WTC11 (cell line): ENCODE data around the gene LGMN. TPM values are rescaled to one million over a fixed set of nuclear protein-coding genes. Genes with fewer than 3 reads are reported as not detected.

ENCODE experiments used
- ATAC-seq: fragments of 200-7000 bp; cut with Tn5 transposase; 2 replicates; pipeline ENCODE4 v1.10.0; 2021; ENCODE audit warnings: mild to moderate bottlenecking, moderate library complexity
- CTCF ChIA-PET: fragments of 300-600 bp; sonication (Branson Sonifier 250); formaldehyde crosslinking; loops from one replicate; lab custom pipeline; 2021; ENCODE audit warnings: antibody characterized with exemption; lab: Charles Lee
- POLR2A ChIA-PET: fragments of 350-600 bp; sonication (Branson Sonifier 250); formaldehyde crosslinking; loops from one replicate; lab custom pipeline; 2021; ENCODE audit warnings: antibody characterized with exemption; lab: Charles Lee
- DNase-seq: peaks from one replicate; pipeline ENCODE4 v3.0.0; 2021; ENCODE audit warnings: low spot score
- H3K27ac Mint-ChIP-seq: 2 replicates; pipeline ENCODE4 v1.8.0; 2021; ENCODE audit warnings: mixed read lengths
- H3K27me3 Mint-ChIP-seq: 2 replicates; pipeline ENCODE4 v1.8.0; 2021; ENCODE audit warnings: low read depth, mild to moderate bottlenecking, moderate library complexity, mixed read lengths
- H3K36me3 Mint-ChIP-seq: 2 replicates; pipeline ENCODE4 v1.8.0; 2021; ENCODE audit warnings: mixed read lengths
- H3K4me1 Mint-ChIP-seq: 2 replicates; pipeline ENCODE4 v1.8.0; 2022; ENCODE audit warnings: mixed read lengths
- H3K4me3 Mint-ChIP-seq: 2 replicates; pipeline ENCODE4 v1.8.0; 2021; ENCODE audit warnings: mild to moderate bottlenecking, moderate library complexity, mixed read lengths
- H3K9me3 Mint-ChIP-seq: 2 replicates; pipeline ENCODE4 v1.8.0; 2021; ENCODE audit warnings: mixed read lengths
- GABPB1 ChIP-seq: sonication (generic); formaldehyde crosslinking; IDR thresholded peaks from 2 replicates; pipeline ENCODE4 v1.8.1; 2023; ENCODE audit warnings: mild to moderate bottlenecking, missing genetic modification reagents
- GTF2I ChIP-seq: fragments of 250-450 bp; sonication (Bioruptor Pico); conservative IDR thresholded peaks from 2 replicates; pipeline ENCODE4 v1.4.0; 2021; ENCODE audit warnings: mild to moderate bottlenecking
- NR1H2 ChIP-seq: sonication (generic); formaldehyde crosslinking; IDR thresholded peaks from 2 replicates; pipeline ENCODE4 v1.9.0; 2021; ENCODE audit warnings: mild to moderate bottlenecking, moderate library complexity, missing genetic modification reagents
- SMAD3 ChIP-seq: sonication (generic); formaldehyde crosslinking; IDR thresholded peaks from 2 replicates; pipeline ENCODE4 v1.8.0; 2022; ENCODE audit warnings: missing genetic modification reagents, mild to moderate bottlenecking, borderline replicate concordance
- TCF7 ChIP-seq: sonication (generic); formaldehyde crosslinking; IDR thresholded peaks from 2 replicates; pipeline ENCODE4 v1.8.0; 2022; ENCODE audit warnings: mild to moderate bottlenecking, low read depth, missing genetic modification reagents, moderate library complexity
- TP53 ChIP-seq: sonication (generic); formaldehyde crosslinking; IDR thresholded peaks from 2 replicates; pipeline ENCODE4 v1.8.1; 2023; ENCODE audit warnings: mild to moderate bottlenecking, missing genetic modification reagents
- ZNF317 ChIP-seq: sonication (generic); formaldehyde crosslinking; IDR thresholded peaks from 2 replicates; pipeline ENCODE4 v1.8.1; 2023; ENCODE audit warnings: low read depth, mild to moderate bottlenecking, moderate library complexity, missing genetic modification reagents, borderline replicate concordance
- ZNF423 ChIP-seq: fragments of 250-450 bp; sonication (Bioruptor Pico); IDR thresholded peaks from 2 replicates; pipeline ENCODE4 v2.1.2; 2022; ENCODE audit warnings: mild to moderate bottlenecking, moderate library complexity
- total RNA-seq: library from RNA; stranded (reverse); gene quantifications from 3 replicates; pipeline ENCODE4 v1.2.3, GENCODE V29; 2021
- TF ChIP-seq, protein P1 (sequence below): sonication (generic); formaldehyde crosslinking; IDR thresholded peaks from 2 replicates; pipeline ENCODE4 v1.8.1; 2023; ENCODE audit warnings: mild to moderate bottlenecking, missing genetic modification reagents, borderline replicate concordance
- TF ChIP-seq, protein P2 (sequence below): sonication (generic); formaldehyde crosslinking; IDR thresholded peaks from 2 replicates; pipeline ENCODE4 v1.8.0; 2022; ENCODE audit warnings: mild to moderate bottlenecking, missing genetic modification reagents
- TF ChIP-seq, protein P3 (sequence below): sonication (generic); formaldehyde crosslinking; IDR thresholded peaks from 2 replicates; pipeline ENCODE4 v1.8.0; 2023; ENCODE audit warnings: missing genetic modification reagents
- TF ChIP-seq, protein P4 (sequence below): sonication (generic); formaldehyde crosslinking; IDR thresholded peaks from 2 replicates; pipeline ENCODE4 v1.8.0; 2022; ENCODE audit warnings: mild to moderate bottlenecking, missing genetic modification reagents
- TF ChIP-seq, protein P5 (sequence below): sonication (generic); formaldehyde crosslinking; IDR thresholded peaks from 2 replicates; pipeline ENCODE4 v1.8.1; 2022; ENCODE audit warnings: mild to moderate bottlenecking, moderate library complexity, missing genetic modification reagents
- TF ChIP-seq, protein P6 (sequence below): sonication (generic); formaldehyde crosslinking; IDR thresholded peaks from 2 replicates; pipeline ENCODE4 v1.8.1; 2023; ENCODE audit warnings: mild to moderate bottlenecking, missing genetic modification reagents
- TF ChIP-seq, protein P7 (sequence below): sonication (generic); formaldehyde crosslinking; IDR thresholded peaks from 2 replicates; pipeline ENCODE4 v1.8.0; 2022; ENCODE audit warnings: mild to moderate bottlenecking, missing genetic modification reagents

Gene LGMN
- total RNA-seq, 1 experiment from 2014 or later, result 55.7 TPM

DNA sequence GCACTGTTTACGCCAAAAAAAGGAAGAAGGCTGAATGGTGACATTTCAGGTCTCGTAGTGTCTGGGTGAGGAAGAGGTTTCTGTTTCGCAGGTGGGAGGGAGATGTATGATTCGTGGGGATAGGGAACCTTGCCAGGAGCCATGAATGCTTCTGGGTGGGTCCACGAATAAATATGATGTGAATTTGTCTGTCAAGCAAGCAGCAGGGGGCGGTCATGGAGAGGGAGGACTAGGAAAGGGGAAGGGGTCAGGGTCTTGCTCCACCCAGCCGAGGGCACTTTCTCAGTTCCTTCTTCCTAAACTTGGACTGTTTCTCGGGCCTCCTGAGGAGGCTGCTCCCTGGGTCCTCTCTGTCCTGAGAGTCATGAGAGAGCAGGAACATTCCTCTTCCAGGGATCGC is 72.5 kb downstream of the LGMN start (continued):
- TF ChIP-seq, protein P1, sequence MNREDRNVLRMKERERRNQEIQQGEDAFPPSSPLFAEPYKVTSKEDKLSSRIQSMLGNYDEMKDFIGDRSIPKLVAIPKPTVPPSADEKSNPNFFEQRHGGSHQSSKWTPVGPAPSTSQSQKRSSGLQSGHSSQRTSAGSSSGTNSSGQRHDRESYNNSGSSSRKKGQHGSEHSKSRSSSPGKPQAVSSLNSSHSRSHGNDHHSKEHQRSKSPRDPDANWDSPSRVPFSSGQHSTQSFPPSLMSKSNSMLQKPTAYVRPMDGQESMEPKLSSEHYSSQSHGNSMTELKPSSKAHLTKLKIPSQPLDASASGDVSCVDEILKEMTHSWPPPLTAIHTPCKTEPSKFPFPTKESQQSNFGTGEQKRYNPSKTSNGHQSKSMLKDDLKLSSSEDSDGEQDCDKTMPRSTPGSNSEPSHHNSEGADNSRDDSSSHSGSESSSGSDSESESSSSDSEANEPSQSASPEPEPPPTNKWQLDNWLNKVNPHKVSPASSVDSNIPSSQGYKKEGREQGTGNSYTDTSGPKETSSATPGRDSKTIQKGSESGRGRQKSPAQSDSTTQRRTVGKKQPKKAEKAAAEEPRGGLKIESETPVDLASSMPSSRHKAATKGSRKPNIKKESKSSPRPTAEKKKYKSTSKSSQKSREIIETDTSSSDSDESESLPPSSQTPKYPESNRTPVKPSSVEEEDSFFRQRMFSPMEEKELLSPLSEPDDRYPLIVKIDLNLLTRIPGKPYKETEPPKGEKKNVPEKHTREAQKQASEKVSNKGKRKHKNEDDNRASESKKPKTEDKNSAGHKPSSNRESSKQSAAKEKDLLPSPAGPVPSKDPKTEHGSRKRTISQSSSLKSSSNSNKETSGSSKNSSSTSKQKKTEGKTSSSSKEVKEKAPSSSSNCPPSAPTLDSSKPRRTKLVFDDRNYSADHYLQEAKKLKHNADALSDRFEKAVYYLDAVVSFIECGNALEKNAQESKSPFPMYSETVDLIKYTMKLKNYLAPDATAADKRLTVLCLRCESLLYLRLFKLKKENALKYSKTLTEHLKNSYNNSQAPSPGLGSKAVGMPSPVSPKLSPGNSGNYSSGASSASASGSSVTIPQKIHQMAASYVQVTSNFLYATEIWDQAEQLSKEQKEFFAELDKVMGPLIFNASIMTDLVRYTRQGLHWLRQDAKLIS (CRISPR knock-in tag), result no peak

DNA sequence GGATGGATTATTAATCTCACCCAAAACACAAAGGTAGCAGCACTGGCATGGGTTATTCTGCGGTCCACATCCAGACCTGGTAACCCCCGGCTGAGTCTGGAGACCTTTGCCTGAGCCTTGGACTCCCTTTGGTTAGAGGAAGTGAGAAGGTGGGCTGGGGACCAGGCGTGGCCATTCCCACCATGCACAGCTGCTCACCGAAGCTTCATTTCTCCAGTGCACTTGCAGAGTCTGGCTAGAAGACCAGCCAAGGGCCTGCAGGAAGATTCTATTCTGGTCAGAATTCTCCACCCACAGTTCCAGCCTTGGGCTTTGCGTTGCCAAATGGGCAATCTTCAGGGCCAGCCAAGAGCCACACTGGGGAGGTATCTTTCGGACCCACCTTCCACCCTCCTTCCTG is 73.0 kb downstream of the LGMN start:
- POLR2A ChIA-PET, result interaction anchor here (0.6 kb wide), 1 partner anchor 567 kb away, joined by 3 read pairs; no protein-coding TSS in a partner anchor
- H3K36me3 Mint-ChIP-seq, result no peaks in the 10 kb centered on the region
- no peak for DNase-seq
- H3K27ac Mint-ChIP-seq, result no peak overlapping the region
- CTCF ChIA-PET, result interaction anchor here (1.6 kb wide), 1 partner anchor 79 kb away, joined by 7 read pairs; no protein-coding TSS in a partner anchor
- H3K9me3 Mint-ChIP-seq, result no peaks in the 10 kb centered on the region
- no peak overlapping the region for H3K4me3 Mint-ChIP-seq
- TF ChIP-seq, protein P2, sequence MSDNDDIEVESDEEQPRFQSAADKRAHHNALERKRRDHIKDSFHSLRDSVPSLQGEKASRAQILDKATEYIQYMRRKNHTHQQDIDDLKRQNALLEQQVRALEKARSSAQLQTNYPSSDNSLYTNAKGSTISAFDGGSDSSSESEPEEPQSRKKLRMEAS (CRISPR knock-in tag), result no peak
- TF ChIP-seq ZNF423 (CRISPR knock-in tag), result no peak
- TF ChIP-seq GTF2I (CRISPR knock-in tag), result no peak
- no peak for TF ChIP-seq TCF7 (CRISPR knock-in tag)
- TF ChIP-seq, protein P3, sequence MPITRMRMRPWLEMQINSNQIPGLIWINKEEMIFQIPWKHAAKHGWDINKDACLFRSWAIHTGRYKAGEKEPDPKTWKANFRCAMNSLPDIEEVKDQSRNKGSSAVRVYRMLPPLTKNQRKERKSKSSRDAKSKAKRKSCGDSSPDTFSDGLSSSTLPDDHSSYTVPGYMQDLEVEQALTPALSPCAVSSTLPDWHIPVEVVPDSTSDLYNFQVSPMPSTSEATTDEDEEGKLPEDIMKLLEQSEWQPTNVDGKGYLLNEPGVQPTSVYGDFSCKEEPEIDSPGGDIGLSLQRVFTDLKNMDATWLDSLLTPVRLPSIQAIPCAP, result no peak
- TF ChIP-seq, protein P4, sequence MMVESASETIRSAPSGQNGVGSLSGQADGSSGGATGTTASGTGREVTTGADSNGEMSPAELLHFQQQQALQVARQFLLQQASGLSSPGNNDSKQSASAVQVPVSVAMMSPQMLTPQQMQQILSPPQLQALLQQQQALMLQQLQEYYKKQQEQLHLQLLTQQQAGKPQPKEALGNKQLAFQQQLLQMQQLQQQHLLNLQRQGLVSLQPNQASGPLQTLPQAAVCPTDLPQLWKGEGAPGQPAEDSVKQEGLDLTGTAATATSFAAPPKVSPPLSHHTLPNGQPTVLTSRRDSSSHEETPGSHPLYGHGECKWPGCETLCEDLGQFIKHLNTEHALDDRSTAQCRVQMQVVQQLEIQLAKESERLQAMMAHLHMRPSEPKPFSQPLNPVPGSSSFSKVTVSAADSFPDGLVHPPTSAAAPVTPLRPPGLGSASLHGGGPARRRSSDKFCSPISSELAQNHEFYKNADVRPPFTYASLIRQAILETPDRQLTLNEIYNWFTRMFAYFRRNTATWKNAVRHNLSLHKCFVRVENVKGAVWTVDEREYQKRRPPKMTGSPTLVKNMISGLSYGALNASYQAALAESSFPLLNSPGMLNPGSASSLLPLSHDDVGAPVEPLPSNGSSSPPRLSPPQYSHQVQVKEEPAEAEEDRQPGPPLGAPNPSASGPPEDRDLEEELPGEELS, result no peak
- TF ChIP-seq, protein P5, sequence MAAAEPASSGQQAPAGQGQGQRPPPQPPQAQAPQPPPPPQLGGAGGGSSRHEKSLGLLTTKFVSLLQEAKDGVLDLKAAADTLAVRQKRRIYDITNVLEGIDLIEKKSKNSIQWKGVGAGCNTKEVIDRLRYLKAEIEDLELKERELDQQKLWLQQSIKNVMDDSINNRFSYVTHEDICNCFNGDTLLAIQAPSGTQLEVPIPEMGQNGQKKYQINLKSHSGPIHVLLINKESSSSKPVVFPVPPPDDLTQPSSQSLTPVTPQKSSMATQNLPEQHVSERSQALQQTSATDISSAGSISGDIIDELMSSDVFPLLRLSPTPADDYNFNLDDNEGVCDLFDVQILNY (CRISPR knock-in tag), result no peak
- no peak for TF ChIP-seq GABPB1
- no peak for TF ChIP-seq SMAD3 (CRISPR knock-in tag)
- TF ChIP-seq TP53 (CRISPR knock-in tag), result no peak
- TF ChIP-seq ZNF317, result no peak
- no peak for TF ChIP-seq NR1H2 (CRISPR knock-in tag)
- TF ChIP-seq, protein P6, sequence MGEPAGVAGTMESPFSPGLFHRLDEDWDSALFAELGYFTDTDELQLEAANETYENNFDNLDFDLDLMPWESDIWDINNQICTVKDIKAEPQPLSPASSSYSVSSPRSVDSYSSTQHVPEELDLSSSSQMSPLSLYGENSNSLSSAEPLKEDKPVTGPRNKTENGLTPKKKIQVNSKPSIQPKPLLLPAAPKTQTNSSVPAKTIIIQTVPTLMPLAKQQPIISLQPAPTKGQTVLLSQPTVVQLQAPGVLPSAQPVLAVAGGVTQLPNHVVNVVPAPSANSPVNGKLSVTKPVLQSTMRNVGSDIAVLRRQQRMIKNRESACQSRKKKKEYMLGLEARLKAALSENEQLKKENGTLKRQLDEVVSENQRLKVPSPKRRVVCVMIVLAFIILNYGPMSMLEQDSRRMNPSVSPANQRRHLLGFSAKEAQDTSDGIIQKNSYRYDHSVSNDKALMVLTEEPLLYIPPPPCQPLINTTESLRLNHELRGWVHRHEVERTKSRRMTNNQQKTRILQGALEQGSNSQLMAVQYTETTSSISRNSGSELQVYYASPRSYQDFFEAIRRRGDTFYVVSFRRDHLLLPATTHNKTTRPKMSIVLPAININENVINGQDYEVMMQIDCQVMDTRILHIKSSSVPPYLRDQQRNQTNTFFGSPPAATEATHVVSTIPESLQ (CRISPR knock-in tag), result no peak
- TF ChIP-seq, protein P7, sequence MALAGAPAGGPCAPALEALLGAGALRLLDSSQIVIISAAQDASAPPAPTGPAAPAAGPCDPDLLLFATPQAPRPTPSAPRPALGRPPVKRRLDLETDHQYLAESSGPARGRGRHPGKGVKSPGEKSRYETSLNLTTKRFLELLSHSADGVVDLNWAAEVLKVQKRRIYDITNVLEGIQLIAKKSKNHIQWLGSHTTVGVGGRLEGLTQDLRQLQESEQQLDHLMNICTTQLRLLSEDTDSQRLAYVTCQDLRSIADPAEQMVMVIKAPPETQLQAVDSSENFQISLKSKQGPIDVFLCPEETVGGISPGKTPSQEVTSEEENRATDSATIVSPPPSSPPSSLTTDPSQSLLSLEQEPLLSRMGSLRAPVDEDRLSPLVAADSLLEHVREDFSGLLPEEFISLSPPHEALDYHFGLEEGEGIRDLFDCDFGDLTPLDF (CRISPR knock-in tag), result no peak
- TF ChIP-seq, all 79 proteins: peak for 0
- ATAC-seq, result no peak
- Mint-ChIP-seq H3K4me1 (peaks cover 3% of the 10 kb centered on the region; the same call in 1 of the 2 replicates), H3K27me3 (no peaks in the 10 kb centered on the region)
